ENCODE data around the gene PRICKLE2.

GRCh38 chr3:64095802-64096201 is 129.5 kb downstream of the PRICKLE2 start:
- no peak for TF ChIP-seq CTCF (IDR thresholded peaks at IDR 0.05; ENCODE audit: low read length)
- no peak for TF ChIP-seq EZH2 (optimal IDR thresholded peaks at IDR 0.05; ENCODE audit: low read depth, low read length)

Data from MM.1S (cell line).